ENCODE measurements around the gene BAK1. TPM values are rescaled to one million over a fixed set of nuclear protein-coding genes. Genes with fewer than 3 reads are reported as not detected.

BAK1 gene
- total RNA-seq, 1 donor from 2014 or later, result 19.2 TPM

DNA sequence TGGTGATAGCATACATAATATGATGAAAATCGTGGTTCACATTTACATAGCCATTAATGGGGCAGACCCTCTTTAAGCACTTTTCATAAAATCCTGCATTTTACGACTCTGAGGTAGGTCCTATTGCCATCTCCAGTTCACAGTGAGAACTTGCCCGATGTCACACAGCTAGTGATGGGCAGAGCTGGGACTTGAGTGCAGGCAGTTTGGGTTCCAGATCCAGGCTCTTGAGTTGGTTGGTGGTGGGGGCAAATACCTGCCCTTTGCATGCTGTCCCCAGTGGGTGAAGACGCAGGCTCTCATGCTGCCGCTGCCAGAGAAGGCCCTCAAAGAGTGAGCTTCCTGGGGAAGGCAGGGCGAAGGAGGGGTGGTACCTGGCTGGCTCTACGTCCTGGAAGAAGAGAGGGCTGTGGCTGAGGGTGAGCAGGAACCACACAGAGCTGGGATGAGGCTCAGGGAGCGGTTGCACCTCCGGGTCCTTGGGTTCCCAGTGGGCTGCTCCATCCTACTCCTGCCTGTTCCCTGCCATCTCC, 6.1 kb upstream of the BAK1 start:
- Histone ChIP-seq H3K27ac (no peak overlapping the region), H3K9me3 (no peaks in the 10 kb centered on the region), H3K36me3 (no peaks in the 10 kb centered on the region), H3K27me3 (no peaks in the 10 kb centered on the region), H3K4me1 (peaks cover 34% of the 10 kb centered on the region), H3K4me3 (no peak overlapping the region)
- no peak for DNase-seq (ENCODE audit: extremely low spot score in 2 of 2)
- TF ChIP-seq, protein P1, sequence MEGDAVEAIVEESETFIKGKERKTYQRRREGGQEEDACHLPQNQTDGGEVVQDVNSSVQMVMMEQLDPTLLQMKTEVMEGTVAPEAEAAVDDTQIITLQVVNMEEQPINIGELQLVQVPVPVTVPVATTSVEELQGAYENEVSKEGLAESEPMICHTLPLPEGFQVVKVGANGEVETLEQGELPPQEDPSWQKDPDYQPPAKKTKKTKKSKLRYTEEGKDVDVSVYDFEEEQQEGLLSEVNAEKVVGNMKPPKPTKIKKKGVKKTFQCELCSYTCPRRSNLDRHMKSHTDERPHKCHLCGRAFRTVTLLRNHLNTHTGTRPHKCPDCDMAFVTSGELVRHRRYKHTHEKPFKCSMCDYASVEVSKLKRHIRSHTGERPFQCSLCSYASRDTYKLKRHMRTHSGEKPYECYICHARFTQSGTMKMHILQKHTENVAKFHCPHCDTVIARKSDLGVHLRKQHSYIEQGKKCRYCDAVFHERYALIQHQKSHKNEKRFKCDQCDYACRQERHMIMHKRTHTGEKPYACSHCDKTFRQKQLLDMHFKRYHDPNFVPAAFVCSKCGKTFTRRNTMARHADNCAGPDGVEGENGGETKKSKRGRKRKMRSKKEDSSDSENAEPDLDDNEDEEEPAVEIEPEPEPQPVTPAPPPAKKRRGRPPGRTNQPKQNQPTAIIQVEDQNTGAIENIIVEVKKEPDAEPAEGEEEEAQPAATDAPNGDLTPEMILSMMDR (IDR thresholded peaks at IDR 0.05), result no peak
- no peak for TF ChIP-seq POLR2AphosphoS5 (IDR thresholded peaks at IDR 0.05; ENCODE audit: insufficient read depth in 1 of 2, low read depth in 1 of 2)
- no peak for TF ChIP-seq POLR2A (IDR thresholded peaks at IDR 0.05)
- intact Hi-C loops (cut with DNase I), result loop anchor here (5.0 to 10.0 kb wide), 2 partner anchors 36 to 559 kb away; partner anchors contain the start of genes GRM4 and ITPR3

DNA sequence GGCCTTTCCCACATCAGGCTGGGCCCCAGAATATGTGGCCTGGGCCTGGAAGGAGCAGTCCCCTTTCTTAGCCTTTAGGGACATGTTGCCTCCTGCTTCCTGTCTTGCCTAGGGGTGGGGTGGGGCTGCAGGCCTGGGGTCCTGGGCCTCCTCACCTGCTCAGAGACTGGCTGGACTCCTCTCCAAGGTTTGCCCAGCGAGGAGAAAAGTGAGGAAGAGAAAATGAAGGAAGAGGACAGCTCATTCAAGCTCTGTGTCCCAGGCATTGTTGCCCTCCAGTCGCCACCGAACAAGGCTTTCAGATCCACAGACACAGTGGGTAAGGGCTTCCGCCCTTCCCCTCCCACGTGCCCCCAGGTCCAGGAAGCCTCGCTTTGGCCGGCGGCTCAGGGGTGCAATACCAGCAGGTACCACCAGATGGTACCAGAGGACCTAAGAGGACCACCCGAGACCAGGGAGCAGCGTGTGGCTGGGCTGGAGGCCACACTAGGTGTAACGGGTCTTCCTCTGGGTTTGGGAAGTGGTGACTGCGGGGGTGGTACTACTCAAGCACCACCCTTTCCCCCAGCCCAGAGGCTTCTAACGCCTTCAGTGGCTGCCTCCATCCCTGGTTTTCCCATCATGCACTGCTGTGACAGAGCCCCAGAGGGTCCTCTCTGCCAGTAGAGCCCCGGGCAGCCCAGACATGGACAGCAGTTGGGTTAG, 5.5 kb upstream of the BAK1 start:
- H3K27ac ChIP-seq, result peak overlapping the region; percentile 7
- intact Hi-C loops (cut with DNase I), result loop anchor here (5.0 to 10.0 kb wide), 2 partner anchors 37 to 559 kb away; partner anchors contain the start of genes GRM4 and ITPR3
- TF ChIP-seq POLR2AphosphoS5 (IDR thresholded peaks at IDR 0.05; ENCODE audit: insufficient read depth in 1 of 2, low read depth in 1 of 2), result peak; percentile 11 to 13
- TF ChIP-seq, protein P1 (IDR thresholded peaks at IDR 0.05), result peak; percentile 92 to 99 (median 98)
- no peak for TF ChIP-seq POLR2A (IDR thresholded peaks at IDR 0.05)
- no peaks in the 10 kb centered on the region for H3K9me3 ChIP-seq
- H3K4me1 ChIP-seq, result peaks cover 31% of the 10 kb centered on the region
- H3K4me3 ChIP-seq, result no peak overlapping the region
- DNase-seq (ENCODE audit: extremely low spot score in 2 of 2), result no peak
- H3K27me3 ChIP-seq, result no peaks in the 10 kb centered on the region
- H3K36me3 ChIP-seq, result no peaks in the 10 kb centered on the region

DNA sequence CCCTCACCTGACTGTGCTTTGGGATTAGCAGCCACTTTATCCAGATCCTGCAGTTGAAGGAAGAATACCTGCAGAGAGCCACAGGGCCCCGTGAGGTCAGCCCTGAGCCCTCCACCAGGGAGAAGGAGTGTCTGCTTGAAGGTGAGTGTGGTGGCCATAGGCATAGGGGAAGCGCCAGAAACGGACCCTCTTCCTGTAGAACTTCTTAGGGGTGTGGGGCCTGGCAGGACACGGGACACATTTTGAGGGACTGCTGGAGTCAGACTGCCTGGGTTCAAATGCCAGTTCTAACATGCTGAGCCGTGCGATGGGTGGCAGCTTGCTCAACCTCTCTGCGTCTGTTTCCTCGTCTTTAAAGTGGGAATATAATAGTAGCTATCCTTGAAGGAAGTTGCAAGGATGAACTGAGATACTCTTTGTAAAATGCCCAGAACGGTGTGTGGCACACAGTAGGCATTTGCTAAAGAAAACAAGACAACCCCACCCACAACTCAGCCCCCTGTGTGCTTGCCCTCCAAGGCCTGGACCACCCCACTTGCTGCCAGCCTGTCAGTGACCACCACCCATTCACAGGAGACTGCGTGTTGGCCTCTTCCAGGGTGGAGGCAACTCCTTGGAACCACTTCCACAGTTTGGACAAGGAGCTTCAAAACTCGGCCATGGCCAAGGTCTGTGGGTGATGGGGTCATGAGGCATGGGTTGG, 4.8 kb upstream of the BAK1 start:
- no peaks in the 10 kb centered on the region for H3K9me3 ChIP-seq
- H3K4me3 ChIP-seq, result no peak overlapping the region
- TF ChIP-seq POLR2A (IDR thresholded peaks at IDR 0.05) (no peak), POLR2AphosphoS5 (IDR thresholded peaks at IDR 0.05; ENCODE audit: insufficient read depth in 1 of 2, low read depth in 1 of 2) (no peak)
- TF ChIP-seq, protein P1 (IDR thresholded peaks at IDR 0.05), result no peak
- H3K27me3 ChIP-seq, result no peaks in the 10 kb centered on the region
- peaks cover 28% of the 10 kb centered on the region for H3K4me1 ChIP-seq
- DNase-seq (ENCODE audit: extremely low spot score in 2 of 2), result no peak
- H3K36me3 ChIP-seq, result no peaks in the 10 kb centered on the region
- intact Hi-C loops (cut with DNase I), result loop anchor here (5.0 to 10.0 kb wide), 2 partner anchors 37 to 560 kb away; partner anchors contain the start of genes GRM4 and ITPR3
- no peak overlapping the region for H3K27ac ChIP-seq

DNA sequence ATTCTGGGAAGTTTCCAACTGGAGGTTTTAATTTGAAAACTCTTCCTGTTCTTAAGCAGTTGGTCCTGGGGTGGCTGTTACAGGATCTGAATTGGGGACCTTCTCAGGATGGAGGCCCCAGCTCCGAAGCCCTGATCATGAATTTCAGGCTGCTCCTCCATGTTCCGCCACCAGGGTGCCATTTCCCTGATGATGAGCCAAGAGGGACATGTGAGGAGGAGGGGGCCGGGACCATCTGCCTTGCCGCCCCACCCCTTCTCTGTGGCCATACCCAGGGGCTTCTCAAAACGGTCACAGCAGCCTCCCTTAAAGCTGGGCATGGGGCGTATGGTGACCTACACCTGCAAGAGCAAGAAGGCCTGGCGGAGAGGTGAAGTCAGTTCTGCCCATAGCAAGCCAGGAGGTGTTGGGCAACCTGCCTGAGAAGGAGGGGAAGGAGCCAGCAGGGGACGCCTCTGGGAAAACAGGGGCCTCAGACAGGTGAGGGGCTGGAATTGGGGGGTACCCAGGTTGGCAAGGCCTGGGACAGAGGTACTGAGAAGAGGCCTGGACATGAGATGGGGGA, 3.6 kb upstream of the BAK1 start:
- TF ChIP-seq POLR2A (IDR thresholded peaks at IDR 0.05) (no peak), POLR2AphosphoS5 (IDR thresholded peaks at IDR 0.05; ENCODE audit: insufficient read depth in 1 of 2, low read depth in 1 of 2) (no peak)
- TF ChIP-seq, protein P1 (IDR thresholded peaks at IDR 0.05), result no peak

More for the DNA sequence above, 3.6 kb upstream of the BAK1 start:
- Histone ChIP-seq H3K4me1 (peaks cover 28% of the 10 kb centered on the region), H3K4me3 (no peak overlapping the region), H3K9me3 (no peaks in the 10 kb centered on the region), H3K27me3 (no peaks in the 10 kb centered on the region), H3K36me3 (no peaks in the 10 kb centered on the region), H3K27ac (no peak overlapping the region)
- intact Hi-C loops (cut with DNase I), result loop anchor here (10.0 kb wide), 1 partner anchor 561 kb away; the partner anchor contains the start of gene GRM4
- no peak for DNase-seq (ENCODE audit: extremely low spot score in 2 of 2)
